ENCODE data around the gene CLEC5A. TPM values are rescaled to one million over a fixed set of nuclear protein-coding genes. Genes with fewer than 3 reads are reported as not detected.

Gene CLEC5A
- total and polyA plus RNA-seq, 9 of the 15 experiments (the other 6 are each of a cell fraction or from before 2014, with no cell fraction given), result not detected

DNA sequence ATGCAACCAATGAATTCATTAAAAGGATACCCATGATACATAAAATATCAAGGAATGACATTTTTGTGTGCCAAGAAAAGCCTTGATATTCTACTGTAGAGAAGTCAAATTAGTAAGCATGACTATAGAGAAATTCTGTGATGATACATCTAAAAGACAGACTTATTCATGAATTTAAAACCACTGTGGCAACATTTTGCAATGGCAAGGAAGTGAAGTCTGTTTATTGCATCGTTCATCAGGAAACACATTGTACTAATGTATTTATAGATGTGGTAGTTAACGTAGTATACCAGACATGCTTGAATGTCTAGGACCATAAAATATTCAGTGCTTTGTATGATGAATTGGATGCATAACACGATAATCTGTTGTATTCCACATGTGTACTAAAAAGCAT is 9.3 kb upstream of the CLEC5A start:
- no peaks in the 10 kb centered on the region for H3K27me3 ChIP-seq (ENCODE audit: control insufficient read depth in 2 of 2, insufficient read depth in 2 of 2, low read length in 2 of 2)
- no peak overlapping the region for H3K4me3 ChIP-seq
- DNase-seq (ENCODE audit: extremely low read depth in 1 of 4, low spot score in 3 of 4) (no peak), FAIRE-seq (no peak), ATAC-seq (no peak)
- in situ Hi-C loops (cut with MboI), result no loop called here
- no peaks in the 10 kb centered on the region for H3K79me2 ChIP-seq (ENCODE audit: control insufficient read depth, insufficient read depth, low read length)
- no peaks in the 10 kb centered on the region for H3K4me1 ChIP-seq (replicated peaks in 1 of 2; ENCODE audit: control insufficient read depth in 2 of 2, insufficient read depth in 2 of 2, low read length in 2 of 2)
- TF ChIP-seq ZNF431 (CRISPR knock-in tag; IDR thresholded peaks at IDR 0.05) (no peak), YBX1 (IDR thresholded peaks at IDR 0.05) (no peak), ZNF277 (CRISPR knock-in tag; IDR thresholded peaks at IDR 0.05; ENCODE audit: borderline replicate concordance) (no peak), PCBP1 (IDR thresholded peaks at IDR 0.05; ENCODE audit: low read depth, low read length, poor library complexity, severe bottlenecking) (no peak), ZNF274 (IDR thresholded peaks at IDR 0.05; ENCODE audit: borderline replicate concordance, low read depth, low read length) (no peak), FOXA3 (CRISPR knock-in tag; conservative IDR thresholded peaks at IDR 0.05 in 1 of 2, IDR thresholded peaks at IDR 0.05 in 1 of 2) (no peak), ZFP1 (CRISPR knock-in tag; IDR thresholded peaks at IDR 0.05) (no peak), ZBTB26 (CRISPR knock-in tag; IDR thresholded peaks at IDR 0.05) (no peak), ZSCAN32 (CRISPR knock-in tag; IDR thresholded peaks at IDR 0.05) (no peak), CREB5 (CRISPR knock-in tag; IDR thresholded peaks at IDR 0.05) (no peak)
- TF ChIP-seq, protein P1, sequence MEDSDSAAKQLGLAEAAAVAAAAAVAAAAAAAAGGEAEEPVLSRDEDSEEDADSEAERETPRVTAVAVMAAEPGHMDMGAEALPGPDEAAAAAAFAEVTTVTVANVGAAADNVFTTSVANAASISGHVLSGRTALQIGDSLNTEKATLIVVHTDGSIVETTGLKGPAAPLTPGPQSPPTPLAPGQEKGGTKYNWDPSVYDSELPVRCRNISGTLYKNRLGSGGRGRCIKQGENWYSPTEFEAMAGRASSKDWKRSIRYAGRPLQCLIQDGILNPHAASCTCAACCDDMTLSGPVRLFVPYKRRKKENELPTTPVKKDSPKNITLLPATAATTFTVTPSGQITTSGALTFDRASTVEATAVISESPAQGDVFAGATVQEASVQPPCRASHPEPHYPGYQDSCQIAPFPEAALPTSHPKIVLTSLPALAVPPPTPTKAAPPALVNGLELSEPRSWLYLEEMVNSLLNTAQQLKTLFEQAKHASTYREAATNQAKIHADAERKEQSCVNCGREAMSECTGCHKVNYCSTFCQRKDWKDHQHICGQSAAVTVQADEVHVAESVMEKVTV (CRISPR knock-in tag; IDR thresholded peaks at IDR 0.05), result no peak
- no peaks in the 10 kb centered on the region for H3K9me1 ChIP-seq (ENCODE audit: control insufficient read depth, insufficient read depth, low read length)
- BruUV-seq (replicated peaks), result no TSS peak
- no peaks in the 10 kb centered on the region for H3K9me3 ChIP-seq (replicated peaks; ENCODE audit: control insufficient read depth, insufficient read depth, low read depth, low read length)
- no peak overlapping the region for H2AFZ ChIP-seq (ENCODE audit: low read depth, low read length)
- under 1% methylated on average over 3 of the region's 3 CpGs for WGBS (ENCODE audit: insufficient coverage, low coverage, missing lambda C conversion rate)
- ChIA-PET POLR2A (no interaction called here), CTCF (ENCODE audit: low intra/inter-chr PET ratio) (no interaction called here)
- H3K9ac ChIP-seq (ENCODE audit: insufficient read depth in 1 of 2, low read depth in 2 of 2, low read length in 2 of 2), result no peak overlapping the region
- no peak overlapping the region for H3K4me2 ChIP-seq (ENCODE audit: insufficient read depth, low read length)
- H3K36me3 ChIP-seq (ENCODE audit: control insufficient read depth, insufficient read depth, low read length), result no peaks in the 10 kb centered on the region
- intact Hi-C loops (cut with micrococcal nuclease), result no loop called here
- H4K20me1 ChIP-seq (replicated peaks; ENCODE audit: control insufficient read depth, insufficient read depth, low read length), result no peaks in the 10 kb centered on the region
- H3K27ac ChIP-seq (ENCODE audit: extremely low read depth, low read depth, low read length), result no peak overlapping the region
